Rectal smooth muscle tissue (tissue), 1 donor: ENCODE results near the gene SHQ1.

Source experiments
- H3K27ac ChIP-seq: one replicate; pipeline ENCODE4 v1.7.0; 2013; ENCODE audit warnings: low read depth, low read length, inconsistent platforms
- H3K27me3 ChIP-seq: one replicate; pipeline ENCODE4 v1.7.0; 2013; ENCODE audit warnings: low read length; ENCODE audit not compliant: control insufficient read depth, insufficient read depth
- H3K36me3 ChIP-seq: one replicate; pipeline ENCODE4 v1.7.0; 2013; ENCODE audit warnings: low read length; ENCODE audit not compliant: control insufficient read depth, insufficient read depth
- H3K4me1 ChIP-seq: one replicate; pipeline ENCODE4 v1.7.0; 2013; ENCODE audit warnings: low read length; ENCODE audit not compliant: control insufficient read depth, insufficient read depth
- H3K4me3 ChIP-seq: one replicate; pipeline ENCODE4 v1.7.0; 2013; ENCODE audit warnings: low read length
- H3K9ac ChIP-seq: one replicate; pipeline ENCODE4 v1.7.0; 2013; ENCODE audit warnings: low read length

Gene SHQ1

GRCh38 chr3:72786668-72787067, 61.6 kb downstream of the SHQ1 start:
- Histone ChIP-seq H3K4me1 (no peaks in the 10 kb centered on the region), H3K27ac (no peak overlapping the region), H3K4me3 (no peak overlapping the region), H3K36me3 (peaks cover 5% of the 10 kb centered on the region), H3K9ac (no peak overlapping the region), H3K27me3 (no peaks in the 10 kb centered on the region)

- Histone ChIP-seq H3K27me3 (no peaks in the 10 kb centered on the region), H3K4me1 (no peaks in the 10 kb centered on the region), H3K27ac (no peak overlapping the region), H3K36me3 (peaks cover 5% of the 10 kb centered on the region), H3K4me3 (no peak overlapping the region), H3K9ac (no peak overlapping the region)
Measured at GRCh38 chr3:72784226-72784625, 64.0 kb downstream of the SHQ1 start.

- H3K36me3 ChIP-seq: peaks cover 5% of the 10 kb centered on the region
- H3K4me3 ChIP-seq: no peak overlapping the region
- H3K9ac ChIP-seq: no peak overlapping the region
- H3K27me3 ChIP-seq: no peaks in the 10 kb centered on the region
- H3K27ac ChIP-seq: no peak overlapping the region
- no peaks in the 10 kb centered on the region for H3K4me1 ChIP-seq
Measured at GRCh38 chr3:72782521-72782920, 65.7 kb downstream of the SHQ1 start.

- no peaks in the 10 kb centered on the region for H3K36me3 ChIP-seq
Measured at GRCh38 chr3:72769758-72770540, 78.3 kb downstream of the SHQ1 start.

GRCh38 chr3:72768936-72769335, 79.3 kb downstream of the SHQ1 start:
- Histone ChIP-seq H3K4me1 (peaks cover 10% of the 10 kb centered on the region), H3K4me3 (no peak overlapping the region), H3K9ac (no peak overlapping the region), H3K27me3 (no peaks in the 10 kb centered on the region), H3K27ac (no peak overlapping the region), H3K36me3 (no peaks in the 10 kb centered on the region)

More at GRCh38 chr3:72769758-72770540, 78.3 kb downstream of the SHQ1 start:
- Histone ChIP-seq H3K4me3 (no peak overlapping the region), H3K27me3 (no peaks in the 10 kb centered on the region), H3K9ac (no peak overlapping the region), H3K4me1 (peaks cover 10% of the 10 kb centered on the region), H3K27ac (no peak overlapping the region)

GRCh38 chr3:72768481-72768880, 79.8 kb downstream of the SHQ1 start:
- H3K4me3 ChIP-seq: no peak overlapping the region
- no peak overlapping the region for H3K27ac ChIP-seq
- no peaks in the 10 kb centered on the region for H3K27me3 ChIP-seq
- H3K4me1 ChIP-seq: peaks cover 10% of the 10 kb centered on the region
- H3K36me3 ChIP-seq: no peaks in the 10 kb centered on the region
- no peak overlapping the region for H3K9ac ChIP-seq

- Histone ChIP-seq H3K27ac (no peak overlapping the region), H3K4me1 (peaks cover 10% of the 10 kb centered on the region), H3K9ac (no peak overlapping the region), H3K27me3 (no peaks in the 10 kb centered on the region), H3K36me3 (no peaks in the 10 kb centered on the region), H3K4me3 (no peak overlapping the region)
Measured at GRCh38 chr3:72768006-72768441, 80.2 kb downstream of the SHQ1 start.

- no peaks in the 10 kb centered on the region for H3K36me3 ChIP-seq
- H3K4me3 ChIP-seq: no peak overlapping the region
- H3K27ac ChIP-seq: no peak overlapping the region
- peaks cover 10% of the 10 kb centered on the region for H3K4me1 ChIP-seq
- H3K9ac ChIP-seq: no peak overlapping the region
- H3K27me3 ChIP-seq: no peaks in the 10 kb centered on the region
Measured at GRCh38 chr3:72766866-72767265, 81.4 kb downstream of the SHQ1 start.

- Histone ChIP-seq H3K4me1 (peaks cover 10% of the 10 kb centered on the region), H3K36me3 (no peaks in the 10 kb centered on the region), H3K9ac (no peak overlapping the region), H3K4me3 (no peak overlapping the region), H3K27me3 (no peaks in the 10 kb centered on the region), H3K27ac (no peak overlapping the region)
Measured at GRCh38 chr3:72763751-72764440, 84.3 kb downstream of the SHQ1 start.

GRCh38 chr3:72761410-72761809, 86.8 kb downstream of the SHQ1 start:
- H3K9ac ChIP-seq: no peak overlapping the region
- no peak overlapping the region for H3K4me3 ChIP-seq
- H3K27ac ChIP-seq: no peak overlapping the region
- no peaks in the 10 kb centered on the region for H3K4me1 ChIP-seq
- H3K27me3 ChIP-seq: no peaks in the 10 kb centered on the region
- H3K36me3 ChIP-seq: no peaks in the 10 kb centered on the region

GRCh38 chr3:72760225-72760624, 88.0 kb downstream of the SHQ1 start:
- Histone ChIP-seq H3K4me3 (no peak overlapping the region), H3K4me1 (no peaks in the 10 kb centered on the region), H3K36me3 (no peaks in the 10 kb centered on the region), H3K9ac (no peak overlapping the region), H3K27ac (no peak overlapping the region), H3K27me3 (no peaks in the 10 kb centered on the region)

GRCh38 chr3:72756900-72757299, 91.3 kb downstream of the SHQ1 start:
- Histone ChIP-seq H3K9ac (no peak overlapping the region), H3K27me3 (no peaks in the 10 kb centered on the region), H3K27ac (no peak overlapping the region), H3K4me1 (no peaks in the 10 kb centered on the region), H3K36me3 (no peaks in the 10 kb centered on the region), H3K4me3 (no peak overlapping the region)

GRCh38 chr3:72754582-72754981, 93.7 kb downstream of the SHQ1 start:
- Histone ChIP-seq H3K9ac (no peak overlapping the region), H3K27me3 (no peaks in the 10 kb centered on the region), H3K36me3 (no peaks in the 10 kb centered on the region), H3K27ac (no peak overlapping the region), H3K4me3 (no peak overlapping the region), H3K4me1 (no peaks in the 10 kb centered on the region)
